ENCODE measurements around the gene ASXL3. TPM values are rescaled to one million over a fixed set of nuclear protein-coding genes. Genes with fewer than 3 reads are reported as not detected.

ASXL3 gene
- total and polyA plus RNA-seq, 4 donors = 0.08 to 16.3 (median 1.8) TPM

GRCh38 chr18:33596178-33596854 is 18.3 kb downstream of the ASXL3 start:
- WGBS, 2 donors = 40 to 83% methylated on average over 1 of the region's 1 CpG
- Histone ChIP-seq H3K9me3 (ENCODE audit: control insufficient read depth in 4 of 4, insufficient read depth in 3 of 4, low read length in 3 of 4) (no peaks in the 10 kb centered on the region), H3K9ac (ENCODE audit: insufficient read depth in 1 of 2, low read length in 2 of 2) (no peak overlapping the region), H3K27me3 (ENCODE audit: control insufficient read depth in 3 of 3, insufficient read depth in 3 of 3, low read length in 2 of 3) (no peaks in the 10 kb centered on the region), H3K27ac (ENCODE audit: low read depth in 1 of 2, low read length in 1 of 2) (no peak overlapping the region), H3K4me3 (no peak overlapping the region), H3K36me3 (ENCODE audit: control insufficient read depth in 4 of 4, insufficient read depth in 4 of 4, low read length in 4 of 4) (no peaks in the 10 kb centered on the region), H3K4me1 (ENCODE audit: control insufficient read depth in 5 of 5, insufficient read depth in 5 of 5, low read length in 5 of 5) (peaks cover 0 to 13% (median 0%) of the 10 kb centered on the region in 5 donors)
- no peak for ATAC-seq (ENCODE audit: insufficient read depth, low FRiP score)
- no peak for TF ChIP-seq CTCF (IDR thresholded peaks at IDR 0.05; ENCODE audit: control extremely low read depth, extremely low read depth)
- DNase-seq = no peak

- no peak overlapping the region for H3K9ac ChIP-seq (ENCODE audit: insufficient read depth in 1 of 2, low read length in 2 of 2)
- no peak overlapping the region for H3K27ac ChIP-seq (ENCODE audit: low read depth in 1 of 2, low read length in 1 of 2)
- no peaks in the 10 kb centered on the region for H3K9me3 ChIP-seq (ENCODE audit: control insufficient read depth in 4 of 4, insufficient read depth in 3 of 4, low read length in 3 of 4)
- H3K4me3 ChIP-seq = no peak overlapping the region
- no peaks in the 10 kb centered on the region for H3K27me3 ChIP-seq (ENCODE audit: control insufficient read depth in 3 of 3, insufficient read depth in 3 of 3, low read length in 2 of 3)
- H3K36me3 ChIP-seq (ENCODE audit: control insufficient read depth in 4 of 4, insufficient read depth in 4 of 4, low read length in 4 of 4) = no peaks in the 10 kb centered on the region
- ATAC-seq (ENCODE audit: insufficient read depth, low FRiP score) (no peak), DNase-seq (no peak)
- TF ChIP-seq CTCF (IDR thresholded peaks at IDR 0.05; ENCODE audit: control extremely low read depth, extremely low read depth) = no peak
- H3K4me1 ChIP-seq (ENCODE audit: control insufficient read depth in 5 of 5, insufficient read depth in 5 of 5, low read length in 5 of 5) = peaks cover 0 to 13% (median 4%) of the 10 kb centered on the region in 5 donors
- WGBS, 2 donors = 80 to 82% methylated on average over 3 of the region's 3 CpGs
Measured at GRCh38 chr18:33600846-33601245, 22.8 kb downstream of the ASXL3 start.

- no peak for ATAC-seq (ENCODE audit: insufficient read depth, low FRiP score)
- H3K9ac ChIP-seq (ENCODE audit: insufficient read depth in 1 of 2, low read length in 2 of 2) = no peak overlapping the region
- H3K4me1 ChIP-seq (ENCODE audit: control insufficient read depth in 5 of 5, insufficient read depth in 5 of 5, low read length in 5 of 5) = peaks cover 0 to 13% (median 4%) of the 10 kb centered on the region in 5 donors
- DNase-seq = no peak
- WGBS, 2 donors = 63 to 65% methylated on average over 2 of the region's 2 CpGs
- peaks cover 0 to under 1% (median 0%) of the 10 kb centered on the region in 4 donors for H3K36me3 ChIP-seq (ENCODE audit: control insufficient read depth in 4 of 4, insufficient read depth in 4 of 4, low read length in 4 of 4)
- no peak for TF ChIP-seq CTCF (IDR thresholded peaks at IDR 0.05; ENCODE audit: control extremely low read depth, extremely low read depth)
- H3K9me3 ChIP-seq (ENCODE audit: control insufficient read depth in 4 of 4, insufficient read depth in 3 of 4, low read length in 3 of 4) = no peaks in the 10 kb centered on the region
- no peak overlapping the region for H3K4me3 ChIP-seq
- no peak overlapping the region for H3K27ac ChIP-seq (ENCODE audit: low read depth in 1 of 2, low read length in 1 of 2)
- H3K27me3 ChIP-seq (ENCODE audit: control insufficient read depth in 3 of 3, insufficient read depth in 3 of 3, low read length in 2 of 3) = no peaks in the 10 kb centered on the region
Measured at GRCh38 chr18:33603454-33603853, 25.4 kb downstream of the ASXL3 start.

GRCh38 chr18:33605250-33605649 is 27.2 kb downstream of the ASXL3 start:
- H3K4me1 ChIP-seq (ENCODE audit: control insufficient read depth in 5 of 5, insufficient read depth in 5 of 5, low read length in 5 of 5) = peaks cover 0 to 6% (median 4%) of the 10 kb centered on the region in 5 donors
- no peaks in the 10 kb centered on the region for H3K9me3 ChIP-seq (ENCODE audit: control insufficient read depth in 4 of 4, insufficient read depth in 3 of 4, low read length in 3 of 4)
- no peak overlapping the region for H3K9ac ChIP-seq (ENCODE audit: insufficient read depth in 1 of 2, low read length in 2 of 2)
- H3K27me3 ChIP-seq (ENCODE audit: control insufficient read depth in 3 of 3, insufficient read depth in 3 of 3, low read length in 2 of 3) = no peaks in the 10 kb centered on the region
- TF ChIP-seq CTCF (IDR thresholded peaks at IDR 0.05; ENCODE audit: control extremely low read depth, extremely low read depth) = no peak
- no peak overlapping the region for H3K27ac ChIP-seq (ENCODE audit: low read depth in 1 of 2, low read length in 1 of 2)
- ATAC-seq (ENCODE audit: insufficient read depth, low FRiP score) (no peak), DNase-seq (no peak)
- no peak overlapping the region for H3K4me3 ChIP-seq
- H3K36me3 ChIP-seq (ENCODE audit: control insufficient read depth in 4 of 4, insufficient read depth in 4 of 4, low read length in 4 of 4) = peaks cover 0 to 2% (median 0%) of the 10 kb centered on the region in 4 donors
